PC-3 (cell line): ENCODE results near the gene TRDN.

ENCODE experiments used
- CTCF ChIP-seq: fragments of 300-600 bp; sonication (generic); conservative IDR thresholded peaks from 2 replicates; pipeline ENCODE4 v1.5.1; 2017; ENCODE audit warnings: antibody characterized with exemption, low read depth, mild to moderate bottlenecking, low read length
- EZH2phosphoT487 ChIP-seq: fragments of 300-600 bp; sonication (generic); IDR thresholded peaks from 2 replicates; pipeline ENCODE4 v1.6.1; 2018; ENCODE audit warnings: mild to moderate bottlenecking, antibody characterized with exemption, low read length, borderline replicate concordance

- TF ChIP-seq EZH2phosphoT487: no peak
- TF ChIP-seq CTCF: no peak
Measured at GRCh38 chr6:123454448-123454847, 182.3 kb downstream of the TRDN start.
